WTC11 (cell line): ENCODE measurements around the gene ANKRD13D. TPM values are rescaled to one million over a fixed set of nuclear protein-coding genes. Genes with fewer than 3 reads are reported as not detected.

ENCODE experiments used
- ATAC-seq: fragments of 200-7000 bp; cut with Tn5 transposase; 2 replicates; pipeline ENCODE4 v1.10.0; 2021; ENCODE audit warnings: mild to moderate bottlenecking, moderate library complexity
- CTCF ChIA-PET: fragments of 300-600 bp; sonication (Branson Sonifier 250); formaldehyde crosslinking; loops from one replicate; lab custom pipeline; 2021; ENCODE audit warnings: antibody characterized with exemption; lab: Charles Lee
- POLR2A ChIA-PET: fragments of 350-600 bp; sonication (Branson Sonifier 250); formaldehyde crosslinking; loops from one replicate; lab custom pipeline; 2021; ENCODE audit warnings: antibody characterized with exemption; lab: Charles Lee
- DNase-seq: peaks from one replicate; pipeline ENCODE4 v3.0.0; 2021; ENCODE audit warnings: low spot score
- H3K27ac Mint-ChIP-seq: 2 replicates; pipeline ENCODE4 v1.8.0; 2021; ENCODE audit warnings: mixed read lengths
- H3K27me3 Mint-ChIP-seq: 2 replicates; pipeline ENCODE4 v1.8.0; 2021; ENCODE audit warnings: low read depth, mild to moderate bottlenecking, moderate library complexity, mixed read lengths
- H3K36me3 Mint-ChIP-seq: 2 replicates; pipeline ENCODE4 v1.8.0; 2021; ENCODE audit warnings: mixed read lengths
- H3K4me1 Mint-ChIP-seq: 2 replicates; pipeline ENCODE4 v1.8.0; 2022; ENCODE audit warnings: mixed read lengths
- H3K4me3 Mint-ChIP-seq: 2 replicates; pipeline ENCODE4 v1.8.0; 2021; ENCODE audit warnings: mild to moderate bottlenecking, moderate library complexity, mixed read lengths
- H3K9me3 Mint-ChIP-seq: 2 replicates; pipeline ENCODE4 v1.8.0; 2021; ENCODE audit warnings: mixed read lengths
- E2F4 ChIP-seq: sonication (generic); formaldehyde crosslinking; IDR thresholded peaks from 2 replicates; pipeline ENCODE4 v1.8.1; 2022; ENCODE audit warnings: low read depth, mild to moderate bottlenecking, moderate library complexity, missing genetic modification reagents, borderline replicate concordance
- ERG ChIP-seq: fragments of 250-450 bp; sonication (Bioruptor Pico); IDR thresholded peaks from 2 replicates; pipeline ENCODE4 v1.8.0; 2021; ENCODE audit warnings: mild to moderate bottlenecking
- ETV6 ChIP-seq: sonication (generic); formaldehyde crosslinking; IDR thresholded peaks from 2 replicates; pipeline ENCODE4 v1.8.1; 2022; ENCODE audit warnings: mild to moderate bottlenecking, missing genetic modification reagents
- FOXK1 ChIP-seq: sonication (generic); formaldehyde crosslinking; IDR thresholded peaks from 2 replicates; pipeline ENCODE4 v1.8.0; 2022; ENCODE audit warnings: mild to moderate bottlenecking, moderate library complexity, missing genetic modification reagents
- HMGA2 ChIP-seq: fragments of 250-450 bp; sonication (Bioruptor Pico); IDR thresholded peaks from 2 replicates; pipeline ENCODE4 v1.4.0; 2021; ENCODE audit warnings: mild to moderate bottlenecking, moderate library complexity
- JUN ChIP-seq: sonication (generic); formaldehyde crosslinking; IDR thresholded peaks from 2 replicates; pipeline ENCODE4 v1.8.0; 2023; ENCODE audit warnings: mild to moderate bottlenecking, missing genetic modification reagents
- NFE2L1 ChIP-seq: sonication (generic); formaldehyde crosslinking; IDR thresholded peaks from 2 replicates; pipeline ENCODE4 v1.8.1; 2023; ENCODE audit warnings: missing genetic modification reagents
- PRRX2 ChIP-seq: fragments of 250-450 bp; sonication (Bioruptor Pico); IDR thresholded peaks from 2 replicates; pipeline ENCODE4 v1.8.0; 2021; ENCODE audit warnings: mild to moderate bottlenecking
- RELA ChIP-seq: sonication (generic); formaldehyde crosslinking; IDR thresholded peaks from 2 replicates; pipeline ENCODE4 v1.8.1; 2022; ENCODE audit warnings: missing genetic modification reagents, mild to moderate bottlenecking, borderline replicate concordance
- SMAD4 ChIP-seq: sonication (generic); formaldehyde crosslinking; IDR thresholded peaks from 2 replicates; pipeline ENCODE4 v1.8.0; 2022; ENCODE audit warnings: mild to moderate bottlenecking, missing genetic modification reagents
- TCF7 ChIP-seq: sonication (generic); formaldehyde crosslinking; IDR thresholded peaks from 2 replicates; pipeline ENCODE4 v1.8.0; 2022; ENCODE audit warnings: mild to moderate bottlenecking, low read depth, missing genetic modification reagents, moderate library complexity
- TP53 ChIP-seq: sonication (generic); formaldehyde crosslinking; IDR thresholded peaks from 2 replicates; pipeline ENCODE4 v1.8.1; 2023; ENCODE audit warnings: mild to moderate bottlenecking, missing genetic modification reagents
- ZNF121 ChIP-seq: sonication (generic); formaldehyde crosslinking; IDR thresholded peaks from 2 replicates; pipeline ENCODE4 v1.8.0; 2023; ENCODE audit warnings: missing genetic modification reagents
- ZNF232 ChIP-seq: sonication (generic); formaldehyde crosslinking; IDR thresholded peaks from 2 replicates; pipeline ENCODE4 v1.8.0; 2022; ENCODE audit warnings: mild to moderate bottlenecking, missing genetic modification reagents
- ZNF423 ChIP-seq: fragments of 250-450 bp; sonication (Bioruptor Pico); IDR thresholded peaks from 2 replicates; pipeline ENCODE4 v2.1.2; 2022; ENCODE audit warnings: mild to moderate bottlenecking, moderate library complexity
- ZNF532 ChIP-seq: fragments of 250-450 bp; sonication (Bioruptor Pico); IDR thresholded peaks from 2 replicates; pipeline ENCODE4 v1.9.0; 2021; ENCODE audit warnings: mild to moderate bottlenecking, borderline replicate concordance
- total RNA-seq: library from RNA; stranded (reverse); gene quantifications from 3 replicates; pipeline ENCODE4 v1.2.3, GENCODE V29; 2021
- TF ChIP-seq, protein P1 (sequence below): sonication (generic); formaldehyde crosslinking; IDR thresholded peaks from 2 replicates; pipeline ENCODE4 v1.8.1; 2023; ENCODE audit warnings: mild to moderate bottlenecking, missing genetic modification reagents, moderate library complexity
- TF ChIP-seq, protein P2 (sequence below): sonication (generic); formaldehyde crosslinking; IDR thresholded peaks from 2 replicates; pipeline ENCODE4 v1.8.0; 2023; ENCODE audit warnings: missing genetic modification reagents

ANKRD13D gene
- total RNA-seq, 1 experiment from 2014 or later, result 55.5 TPM

DNA sequence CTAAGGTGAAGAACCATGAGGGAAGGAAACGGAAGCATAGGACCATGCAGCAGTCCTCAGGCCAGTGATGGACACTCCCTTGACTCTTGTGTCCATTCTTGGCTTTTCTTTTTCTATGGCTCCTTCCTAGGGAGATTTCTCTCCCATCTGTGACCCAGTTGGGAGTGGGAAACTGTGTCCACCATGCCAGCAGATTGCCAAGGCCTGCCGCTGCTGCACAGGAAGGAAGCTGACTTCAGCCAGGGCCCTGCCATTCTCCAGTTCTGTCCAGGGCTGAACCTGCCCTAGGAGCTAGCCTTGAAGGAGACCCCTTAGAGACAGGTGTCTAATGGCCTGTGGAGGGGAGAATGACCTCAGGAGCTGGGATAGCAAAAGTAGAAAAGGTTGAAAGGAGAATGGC, 31.6 kb downstream of the ANKRD13D start:
- Mint-ChIP-seq H3K4me3 (no peak overlapping the region), H3K27me3 (peaks cover 30% of the 10 kb centered on the region), H3K9me3 (no peaks in the 10 kb centered on the region), H3K36me3 (no peaks in the 10 kb centered on the region), H3K4me1 (peaks cover 5% of the 10 kb centered on the region), H3K27ac (no peak overlapping the region)
- POLR2A ChIA-PET, result interaction anchor here (0.9 kb wide), 1 partner anchor 33 kb away, joined by 3 read pairs; the partner anchor contains the start of gene POLD4
- TF ChIP-seq FOXK1 (CRISPR knock-in tag), result no peak
- CTCF ChIA-PET, result interaction anchor here (0.8 to 2.0 kb wide), 7 partner anchors 25 to 62 kb away, joined by 3 to 8 read pairs (median 4); no protein-coding TSS in a partner anchor
- DNase-seq (no peak), ATAC-seq (no peak)

- POLR2A ChIA-PET, result interaction anchor here (0.9 kb wide), 2 partner anchors 32 to 89 kb away, joined by 3 read pairs; partner anchors contain the start of gene POLD4
Measured at GRCh38 chr11:67321313-67321871, 32.3 kb downstream of the ANKRD13D start.

DNA sequence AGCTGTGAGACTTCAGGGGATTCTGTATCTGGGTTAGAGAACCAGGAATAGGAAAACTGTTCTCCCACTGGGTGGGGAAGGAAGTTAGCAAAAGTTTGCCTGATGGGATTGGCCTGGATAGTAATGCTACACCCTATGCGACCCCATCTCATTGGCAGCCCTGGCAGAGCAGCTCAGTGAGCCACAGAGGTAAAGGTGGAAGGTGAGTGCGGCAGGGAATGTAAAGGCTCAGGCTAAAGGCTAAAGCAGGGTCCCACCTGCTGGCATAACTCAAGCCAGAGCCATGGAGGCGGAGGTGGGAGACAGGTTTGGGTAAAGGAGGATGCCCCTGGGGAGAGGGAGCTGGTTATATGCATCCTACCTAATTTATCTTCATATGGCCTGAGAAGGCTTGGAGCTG, 32.9 kb downstream of the ANKRD13D start:
- H3K4me3 Mint-ChIP-seq, result no peak overlapping the region
- no peak overlapping the region for H3K27ac Mint-ChIP-seq
- ChIA-PET POLR2A (interaction anchor here (0.9 kb wide), 1 partner anchor 90 kb away, joined by 3 read pairs; no protein-coding TSS in a partner anchor), CTCF (interaction anchor here (0.7 to 2.8 kb wide), 6 partner anchors 23 to 249 kb away, joined by 3 to 18 read pairs (median 6); no protein-coding TSS in a partner anchor)
- H3K9me3 Mint-ChIP-seq, result no peaks in the 10 kb centered on the region
- ATAC-seq (no peak), DNase-seq (no peak)
- no peaks in the 10 kb centered on the region for H3K36me3 Mint-ChIP-seq
- H3K27me3 Mint-ChIP-seq, result peaks cover 28% of the 10 kb centered on the region
- TF ChIP-seq TP53 (CRISPR knock-in tag), result no peak
- TF ChIP-seq ERG (CRISPR knock-in tag), result no peak
- no peak for TF ChIP-seq ZNF532 (CRISPR knock-in tag)
- TF ChIP-seq PRRX2 (CRISPR knock-in tag), result no peak
- TF ChIP-seq SMAD4, result no peak
- TF ChIP-seq, protein P1, sequence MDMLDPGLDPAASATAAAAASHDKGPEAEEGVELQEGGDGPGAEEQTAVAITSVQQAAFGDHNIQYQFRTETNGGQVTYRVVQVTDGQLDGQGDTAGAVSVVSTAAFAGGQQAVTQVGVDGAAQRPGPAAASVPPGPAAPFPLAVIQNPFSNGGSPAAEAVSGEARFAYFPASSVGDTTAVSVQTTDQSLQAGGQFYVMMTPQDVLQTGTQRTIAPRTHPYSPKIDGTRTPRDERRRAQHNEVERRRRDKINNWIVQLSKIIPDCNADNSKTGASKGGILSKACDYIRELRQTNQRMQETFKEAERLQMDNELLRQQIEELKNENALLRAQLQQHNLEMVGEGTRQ, result no peak
- TF ChIP-seq NFE2L1, result no peak
- no peak for TF ChIP-seq JUN (CRISPR knock-in tag)
- TF ChIP-seq ZNF232 (CRISPR knock-in tag), result no peak
- TF ChIP-seq ZNF121 (CRISPR knock-in tag), result no peak
- TF ChIP-seq HMGA2 (CRISPR knock-in tag), result no peak
- peaks cover 5% of the 10 kb centered on the region for H3K4me1 Mint-ChIP-seq

More at GRCh38 chr11:67321313-67321871, 32.3 kb downstream of the ANKRD13D start:
- no peak for TF ChIP-seq ZNF423
- no peak for TF ChIP-seq ETV6 (CRISPR knock-in tag)
- no peak for TF ChIP-seq TCF7 (CRISPR knock-in tag)
- TF ChIP-seq, protein P2, sequence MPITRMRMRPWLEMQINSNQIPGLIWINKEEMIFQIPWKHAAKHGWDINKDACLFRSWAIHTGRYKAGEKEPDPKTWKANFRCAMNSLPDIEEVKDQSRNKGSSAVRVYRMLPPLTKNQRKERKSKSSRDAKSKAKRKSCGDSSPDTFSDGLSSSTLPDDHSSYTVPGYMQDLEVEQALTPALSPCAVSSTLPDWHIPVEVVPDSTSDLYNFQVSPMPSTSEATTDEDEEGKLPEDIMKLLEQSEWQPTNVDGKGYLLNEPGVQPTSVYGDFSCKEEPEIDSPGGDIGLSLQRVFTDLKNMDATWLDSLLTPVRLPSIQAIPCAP, result no peak
- TF ChIP-seq JUN (CRISPR knock-in tag), result no peak
- no peak for TF ChIP-seq E2F4 (CRISPR knock-in tag)
- TF ChIP-seq RELA, result no peak
- no peak for TF ChIP-seq FOXK1 (CRISPR knock-in tag)
- no peak for TF ChIP-seq HMGA2 (CRISPR knock-in tag)
- TF ChIP-seq, all 79 proteins: peak for 0
- H3K27ac Mint-ChIP-seq, result no peak overlapping the region
- CTCF ChIA-PET, result interaction anchor here (1.1 to 2.8 kb wide), 6 partner anchors 30 to 61 kb away, joined by 3 to 18 read pairs (median 4); no protein-coding TSS in a partner anchor
- ATAC-seq, result no peak
- peaks cover 28% of the 10 kb centered on the region for H3K27me3 Mint-ChIP-seq
- H3K36me3 Mint-ChIP-seq, result no peaks in the 10 kb centered on the region
- DNase-seq, result no peak
- peaks cover 5% of the 10 kb centered on the region for H3K4me1 Mint-ChIP-seq
- no peaks in the 10 kb centered on the region for H3K9me3 Mint-ChIP-seq
- H3K4me3 Mint-ChIP-seq, result no peak overlapping the region
